ENCODE measurements around the gene MED8.

Gene MED8

DNA sequence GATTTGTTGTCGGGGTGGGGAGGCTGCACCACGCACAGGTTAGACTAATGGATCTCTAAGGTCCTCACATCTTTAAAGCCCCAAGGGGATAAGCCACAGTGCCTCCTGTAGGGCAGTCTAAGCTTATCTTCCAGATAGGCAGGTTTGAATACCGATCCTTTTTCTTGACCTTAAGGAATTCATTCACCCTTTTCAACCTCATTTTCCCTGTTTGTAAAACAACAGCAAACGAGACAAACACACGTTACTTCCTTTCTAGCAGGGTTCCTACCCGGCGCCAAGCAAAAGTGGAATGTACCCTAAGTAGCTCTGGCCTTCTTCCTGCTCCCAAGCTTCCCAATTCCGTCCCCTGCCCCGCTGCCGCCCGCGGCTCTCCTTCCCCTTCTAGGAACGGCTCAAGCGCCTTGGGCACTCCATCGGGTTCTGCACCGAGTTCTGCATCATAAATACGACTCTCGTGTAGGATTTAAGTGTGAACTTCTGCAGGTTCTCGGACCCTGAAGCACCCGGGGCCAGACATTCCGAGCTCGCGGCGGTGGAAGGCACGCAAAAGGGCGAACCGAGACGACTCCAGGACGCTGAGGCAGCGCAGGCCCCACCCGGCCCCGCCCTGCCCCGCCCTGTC lies 31.4 kb downstream of the MED8 start:
- no peak for DNase-seq

DNA sequence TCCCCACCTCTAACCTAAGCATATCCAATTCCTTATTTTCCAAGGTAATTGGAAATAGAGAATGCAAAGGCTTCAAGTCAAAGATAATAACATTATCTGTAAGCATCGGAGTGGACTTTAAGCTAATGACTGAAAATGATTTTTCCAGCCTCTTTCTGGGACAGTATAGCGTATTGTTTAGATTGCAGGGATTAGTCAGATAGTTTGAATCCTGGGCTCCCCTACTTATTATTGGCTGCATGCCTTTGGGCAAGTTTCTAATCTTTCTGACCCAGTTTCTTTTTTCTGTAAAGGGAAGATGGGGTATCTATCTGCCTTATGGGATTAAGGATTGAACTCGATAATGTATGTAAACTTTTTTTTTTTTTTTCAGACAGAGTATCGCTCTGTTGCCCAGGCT lies 32.3 kb downstream of the MED8 start:
- no peak for DNase-seq

DNA sequence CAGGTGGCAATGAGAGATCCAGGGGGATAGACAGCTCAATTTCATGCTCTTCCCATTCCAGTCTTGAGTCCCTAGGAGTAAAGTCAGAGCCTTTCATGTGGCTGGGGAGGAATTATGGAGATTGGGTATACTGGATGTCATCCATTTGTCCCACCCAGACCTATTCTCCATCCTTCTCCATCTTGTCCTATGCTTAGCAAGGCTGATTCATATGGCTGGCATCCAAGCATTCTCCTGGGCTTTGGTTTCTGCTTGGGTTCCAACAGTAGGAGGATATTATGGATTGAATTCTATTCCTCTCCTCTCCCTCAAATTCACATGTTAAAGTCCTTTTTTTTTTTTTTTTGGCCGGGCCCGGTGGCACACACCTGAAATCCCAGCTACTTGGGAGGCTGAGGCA lies 34.7 kb downstream of the MED8 start:
- no peak for DNase-seq

- no peak for DNase-seq
Measured at GRCh38 chr1:43354471-43354870, 35.1 kb downstream of the MED8 start.

DNA sequence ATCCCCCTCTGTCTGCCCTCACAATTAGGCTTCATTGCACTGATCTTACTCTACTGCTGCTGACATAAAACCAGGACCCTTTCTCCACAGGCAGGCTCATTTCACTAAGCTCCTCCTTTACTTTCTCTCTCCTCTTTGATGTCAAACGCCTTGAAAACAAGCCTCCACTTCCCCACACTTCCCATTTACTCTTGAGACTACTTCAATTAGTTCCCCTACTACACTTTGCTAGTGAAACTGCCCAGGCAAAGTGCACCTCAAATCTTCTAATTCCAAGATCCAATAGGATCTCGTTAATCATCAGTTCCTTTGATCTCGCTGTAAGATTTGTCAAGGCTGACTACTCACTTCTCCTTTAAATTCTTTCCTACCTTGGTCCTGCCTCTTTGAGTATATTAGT lies 36.7 kb downstream of the MED8 start:
- no peak for DNase-seq

DNA sequence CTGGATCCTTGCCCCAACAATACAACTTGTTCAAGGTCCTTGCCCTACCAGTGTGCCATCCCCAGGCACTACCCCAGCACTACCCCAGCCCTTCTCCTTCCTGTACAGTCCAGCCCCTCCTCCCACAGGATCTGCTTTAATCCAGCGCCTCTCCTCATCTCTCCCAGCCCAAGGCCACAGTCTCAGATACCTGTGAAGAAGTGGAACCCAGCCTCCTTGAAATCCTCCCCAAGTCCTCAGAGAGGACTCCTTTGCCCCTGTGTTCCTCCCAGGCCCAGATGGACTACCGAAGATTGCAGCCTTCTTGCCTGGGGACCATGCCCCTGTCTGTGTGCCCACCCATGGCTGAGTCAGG lies 37.3 kb downstream of the MED8 start:
- DNase-seq = no peak

DNA sequence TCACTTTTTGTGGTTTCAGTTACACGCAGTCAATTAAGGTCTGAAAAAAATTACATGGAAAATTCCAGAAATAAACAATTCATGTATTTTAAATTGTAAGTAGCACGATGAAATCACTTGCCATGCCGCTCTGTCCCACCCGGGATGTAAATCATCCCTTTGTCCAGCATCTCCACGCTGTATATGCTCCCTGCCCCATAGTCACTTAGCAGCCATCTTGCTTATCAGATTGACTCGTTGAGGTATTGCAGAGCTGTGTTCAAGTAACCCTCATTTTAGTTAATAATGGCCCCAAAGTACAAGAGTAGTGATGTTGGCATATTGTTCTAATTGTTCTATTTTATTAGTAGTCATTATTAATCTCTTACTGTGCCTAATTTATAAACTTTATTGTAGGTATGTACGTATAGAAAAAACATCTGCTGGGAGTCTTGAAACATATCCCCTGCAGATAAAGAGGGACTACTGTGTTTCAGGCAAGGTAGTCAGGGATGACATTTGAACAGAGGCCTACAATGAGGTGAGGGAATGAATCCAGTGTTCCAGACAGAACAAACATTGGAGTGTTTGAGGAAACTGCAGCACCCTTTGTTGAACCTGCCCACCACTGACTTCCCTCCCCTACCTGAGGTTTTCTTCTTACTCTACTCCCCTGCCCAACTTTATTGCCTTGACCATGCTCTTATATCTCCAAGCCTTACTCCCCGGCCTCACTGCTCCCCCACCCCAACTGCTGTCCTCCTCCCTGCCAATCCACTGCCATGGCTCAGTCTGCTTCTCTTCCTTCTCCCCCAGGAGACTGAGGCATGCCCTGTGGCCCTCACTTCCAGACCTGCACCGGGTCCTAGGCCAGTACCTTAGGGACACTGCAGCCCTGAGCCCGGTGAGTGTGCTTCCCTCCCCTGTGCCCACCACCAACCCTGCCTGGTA lies 37.9 kb downstream of the MED8 start:
- no peak for DNase-seq

GRCh38 chr1:43350976-43351375 lies 38.6 kb downstream of the MED8 start:
- DNase-seq = no peak

DNA sequence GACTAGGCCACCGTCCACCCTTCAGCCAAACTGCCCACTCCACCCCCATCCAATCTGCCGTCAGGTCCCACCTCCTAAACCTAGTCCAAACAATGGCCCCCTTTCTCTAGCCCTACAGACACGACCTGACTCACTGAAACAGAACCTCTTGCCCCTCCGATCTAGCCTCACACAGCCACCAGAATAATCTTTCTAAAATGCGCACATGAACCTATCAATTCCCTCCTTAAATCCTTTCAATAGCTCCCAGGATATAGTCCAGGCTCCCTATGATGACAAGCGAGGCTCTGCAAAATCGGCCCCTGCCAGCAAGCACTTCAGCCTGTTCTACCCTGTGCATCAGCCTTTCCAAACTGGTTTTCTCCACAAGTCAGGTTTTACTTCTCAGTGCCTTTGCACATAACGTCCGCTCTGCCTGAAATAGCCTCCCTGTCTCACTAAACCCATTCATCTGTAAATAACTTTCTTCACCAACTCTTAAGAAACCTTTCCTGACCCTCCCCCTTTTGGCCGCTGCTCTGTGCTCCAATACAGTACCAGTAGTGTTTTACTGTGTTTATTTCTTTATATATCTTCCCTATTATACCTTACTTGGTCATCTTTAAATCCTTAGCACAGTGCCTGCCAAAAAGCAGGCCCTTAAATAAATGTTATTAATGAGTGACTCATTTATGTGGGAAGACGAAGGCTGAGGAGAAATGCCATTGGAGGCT lies 39.9 kb downstream of the MED8 start:
- DNase-seq = no peak

DNA sequence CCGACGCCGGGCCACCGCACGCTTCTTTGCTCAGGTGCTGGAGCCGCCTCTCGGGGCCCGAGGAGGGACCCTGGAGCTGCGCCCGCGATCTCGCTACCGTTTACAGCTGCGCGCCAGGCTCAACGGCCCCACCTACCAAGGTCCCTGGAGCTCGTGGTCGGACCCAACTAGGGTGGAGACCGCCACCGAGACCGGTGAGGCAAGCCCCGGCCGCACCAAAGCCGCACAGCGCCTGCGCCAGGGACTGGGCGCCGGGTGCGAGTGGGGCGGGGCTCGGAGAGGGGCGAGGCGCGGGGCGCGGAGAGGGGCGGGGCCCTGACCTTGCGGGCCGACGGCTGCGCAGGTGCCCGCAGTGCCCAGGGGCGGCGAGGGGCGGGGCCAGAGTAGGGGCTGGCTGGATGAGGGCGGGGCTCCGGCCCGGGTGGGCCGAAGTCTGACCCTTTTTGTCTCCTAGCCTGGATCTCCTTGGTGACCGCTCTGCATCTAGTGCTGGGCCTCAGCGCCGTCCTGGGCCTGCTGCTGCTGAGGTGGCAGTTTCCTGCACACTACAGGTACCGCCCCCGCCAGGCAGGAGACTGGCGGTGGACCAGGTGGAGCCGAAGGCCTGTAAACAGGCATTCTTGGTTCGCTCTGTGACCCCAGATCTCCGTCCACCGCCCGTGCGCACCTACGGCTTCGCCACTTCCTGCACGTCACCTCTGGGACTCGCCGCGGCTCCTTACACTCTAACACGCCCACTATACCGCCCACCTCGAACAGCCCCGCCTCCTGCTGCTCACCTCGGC lies 40.6 kb downstream of the MED8 start:
- no peak for DNase-seq

GRCh38 chr1:43348343-43348808 lies 41.2 kb downstream of the MED8 start:
- no peak for DNase-seq

- no peak for DNase-seq
Measured at GRCh38 chr1:43346636-43347035, 43.0 kb downstream of the MED8 start.

DNA sequence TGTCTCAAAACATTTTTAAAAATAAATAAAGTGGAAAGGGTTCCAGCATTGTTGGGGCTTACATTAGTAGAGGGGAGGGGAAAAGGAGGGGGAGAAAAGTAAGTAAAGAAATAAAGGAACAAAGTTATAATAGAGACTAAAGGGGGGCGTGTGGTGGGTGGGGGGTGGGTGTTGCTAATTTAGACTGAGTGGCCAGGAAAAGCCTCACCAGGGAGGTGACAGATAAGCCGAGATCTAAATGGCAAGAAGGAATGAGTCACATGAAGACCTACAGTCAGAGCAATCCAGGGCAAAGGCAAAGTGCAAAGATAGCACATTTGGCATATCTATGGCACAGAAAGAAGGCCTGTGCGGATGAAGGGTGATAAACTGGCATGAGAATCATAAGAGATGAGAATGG lies 44.5 kb downstream of the MED8 start:
- no peak for DNase-seq

DNA sequence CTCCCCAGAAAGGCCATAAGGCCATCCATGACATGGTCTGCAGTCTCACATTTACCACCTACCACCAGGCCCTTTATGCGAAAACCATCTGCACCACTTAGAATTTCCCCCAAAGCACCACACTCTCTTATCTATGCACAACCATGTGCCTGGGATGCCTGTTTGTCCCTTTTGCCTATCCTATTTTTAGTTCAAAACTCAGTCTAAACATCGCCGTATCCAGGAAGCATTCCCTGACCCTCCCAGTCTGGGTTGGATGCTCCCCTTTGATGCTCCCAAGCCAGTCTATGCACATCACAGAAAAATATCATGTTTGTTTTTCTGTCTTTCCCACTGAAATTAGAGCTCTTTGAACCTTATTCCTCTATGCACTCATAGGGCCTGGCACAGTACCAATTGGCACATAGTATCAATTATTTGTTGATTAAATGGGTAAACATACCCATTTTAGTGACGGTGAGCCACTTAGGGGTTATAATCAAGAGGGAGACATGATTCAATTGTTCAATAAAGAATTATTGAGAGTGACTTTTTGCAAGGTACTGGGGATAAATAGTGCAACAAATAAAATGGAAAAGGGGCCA lies 45.2 kb downstream of the MED8 start:
- DNase-seq = no peak

- DNase-seq = no peak
Measured at GRCh38 chr1:43340559-43340958, 49.0 kb downstream of the MED8 start.

DNA sequence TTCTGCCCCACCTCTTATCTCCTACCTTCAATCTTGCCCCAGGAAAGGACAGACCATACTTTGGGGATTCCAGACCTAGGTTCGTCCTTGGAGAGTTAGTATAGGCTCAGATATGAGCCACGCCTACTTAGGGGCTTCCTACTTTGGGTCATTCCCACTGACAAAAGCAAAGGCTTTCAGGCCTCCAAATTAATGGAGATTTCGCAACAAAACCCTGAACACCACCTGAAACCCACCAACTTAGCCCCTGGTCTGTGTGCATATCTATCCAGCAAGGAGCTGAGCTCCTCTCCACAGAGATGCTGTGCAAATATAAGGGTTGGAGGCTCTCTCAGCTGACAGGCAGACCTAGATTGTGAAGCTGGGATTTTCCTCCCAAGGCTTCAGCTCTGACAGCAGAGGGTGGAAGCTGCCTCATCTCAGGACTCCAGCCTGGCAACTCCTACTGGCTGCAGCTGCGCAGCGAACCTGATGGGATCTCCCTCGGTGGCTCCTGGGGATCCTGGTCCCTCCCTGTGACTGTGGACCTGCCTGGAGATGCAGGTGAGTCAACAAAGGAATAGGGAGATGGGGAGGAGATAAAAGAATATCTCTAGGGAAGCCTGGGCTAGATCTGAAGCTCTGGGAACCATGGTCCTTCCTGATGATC lies 49.9 kb downstream of the MED8 start:
- no peak for DNase-seq

DNA sequence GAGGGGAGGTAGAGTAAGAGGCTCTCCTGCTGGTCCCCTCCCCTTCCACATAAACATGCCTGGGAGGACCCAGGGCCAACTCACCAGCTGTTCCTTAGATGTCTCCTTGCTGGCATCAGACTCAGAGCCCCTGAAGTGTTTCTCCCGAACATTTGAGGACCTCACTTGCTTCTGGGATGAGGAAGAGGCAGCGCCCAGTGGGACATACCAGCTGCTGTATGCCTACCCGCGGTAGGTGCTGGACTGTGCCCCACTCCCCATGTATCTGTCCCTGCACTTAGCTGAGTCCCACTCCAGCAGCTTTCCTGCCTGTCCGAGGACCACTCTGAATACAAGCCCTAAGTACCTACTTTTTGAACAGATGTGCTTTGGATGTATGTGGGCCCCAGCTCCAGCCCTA lies 51.6 kb downstream of the MED8 start:
- no peak for DNase-seq

- no peak for DNase-seq
Measured at GRCh38 chr1:43337588-43337987, 52.0 kb downstream of the MED8 start, which contains the start of gene MPL. MPL (plus strand) TSS chr1:43337818; CDS start chr1:43337849, 31 bp downstream.

- no peak for DNase-seq
Measured at GRCh38 chr1:43334453-43335205, 55.0 kb downstream of the MED8 start.

Data from GOT3 (cell line).